Measurements from ENCODE around the gene DCC. TPM values are rescaled to one million over a fixed set of nuclear protein-coding genes. Genes with fewer than 3 reads are reported as not detected.

DCC gene
- total and polyA plus RNA-seq, 2 donors from 2014 or later, result 3.9 TPM; not detected in 1

DNA sequence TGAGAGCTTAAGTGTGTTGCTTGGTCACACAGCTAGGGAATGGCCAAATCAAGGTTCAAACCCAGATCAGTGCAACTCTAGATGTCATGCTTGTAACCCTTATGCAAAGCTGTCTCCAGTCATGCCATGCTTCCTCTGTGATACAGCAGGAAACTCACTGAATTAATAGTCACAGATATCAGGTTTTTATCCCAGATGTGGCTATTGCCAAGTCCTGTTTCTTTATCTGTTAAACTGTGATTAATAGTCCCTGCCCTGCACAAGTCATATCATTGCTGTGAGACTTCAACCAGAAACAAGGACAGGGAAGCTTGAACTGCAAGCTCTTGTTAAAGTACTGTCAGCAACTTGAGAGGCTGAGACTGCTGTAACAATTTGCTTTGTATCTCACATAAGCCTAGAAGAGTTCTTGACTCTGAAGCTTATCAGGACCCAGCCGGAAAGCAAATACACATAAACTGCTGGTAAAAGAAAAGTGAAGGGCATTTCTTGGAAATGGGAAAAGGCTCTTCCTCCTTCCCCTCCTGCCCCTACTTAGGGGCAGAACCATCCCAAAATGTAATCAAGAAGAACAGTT, 609.0 kb downstream of the DCC start:
- Histone ChIP-seq H3K4me1 (ENCODE audit: control insufficient read depth in 2 of 3, insufficient read depth in 2 of 3, low read depth in 1 of 3, low read length in 3 of 3) (peaks cover 0 to 2% (median 0%) of the 10 kb centered on the region in 3 donors), H3K4me3 (ENCODE audit: low read length in 3 of 3) (no peak overlapping the region), H3K36me3 (ENCODE audit: control insufficient read depth in 2 of 3, insufficient read depth in 3 of 3, low read length in 3 of 3) (no peaks in the 10 kb centered on the region), H3K27me3 (ENCODE audit: control insufficient read depth, insufficient read depth, low read length) (no peaks in the 10 kb centered on the region), H3K9me3 (ENCODE audit: control insufficient read depth in 2 of 3, insufficient read depth in 1 of 3, low read length in 3 of 3) (no peaks in the 10 kb centered on the region), H3K27ac (ENCODE audit: low read depth in 2 of 2, low read length in 2 of 2) (no peak overlapping the region), H3K9ac (ENCODE audit: low read length in 3 of 3) (no peak overlapping the region)
- intact Hi-C loops (cut with DNase I), result no loop called here
- FAIRE-seq (no peak), DNase-seq (peak in 3 of 5 donors; percentile 12 to 54 (median 47))
- TF ChIP-seq CTCF (IDR thresholded peaks at IDR 0.05; ENCODE audit: borderline replicate concordance, extremely low read depth, insufficient read depth), result no peak

- H3K27me3 ChIP-seq (ENCODE audit: control insufficient read depth, insufficient read depth, low read length), result no peaks in the 10 kb centered on the region
- no peak overlapping the region for H3K9ac ChIP-seq (ENCODE audit: low read length in 3 of 3)
- H3K9me3 ChIP-seq (ENCODE audit: control insufficient read depth in 2 of 3, insufficient read depth in 1 of 3, low read length in 3 of 3), result no peaks in the 10 kb centered on the region
- no peaks in the 10 kb centered on the region for H3K36me3 ChIP-seq (ENCODE audit: control insufficient read depth in 2 of 3, insufficient read depth in 3 of 3, low read length in 3 of 3)
- FAIRE-seq (no peak), DNase-seq (no peak)
- H3K27ac ChIP-seq (ENCODE audit: low read depth in 2 of 2, low read length in 2 of 2), result no peak overlapping the region
- H3K4me1 ChIP-seq (ENCODE audit: control insufficient read depth in 2 of 3, insufficient read depth in 2 of 3, low read depth in 1 of 3, low read length in 3 of 3), result peaks cover 0 to 2% (median 0%) of the 10 kb centered on the region in 3 donors
- no peak overlapping the region for H3K4me3 ChIP-seq (ENCODE audit: low read length in 3 of 3)
- intact Hi-C loops (cut with DNase I), result no loop called here
- TF ChIP-seq CTCF (IDR thresholded peaks at IDR 0.05; ENCODE audit: borderline replicate concordance, extremely low read depth, insufficient read depth), result no peak
These were observed 610.2 kb downstream of the DCC start for GRCh38 chr18:52950155-52950554.

- Histone ChIP-seq H3K4me3 (ENCODE audit: low read length in 3 of 3) (no peak overlapping the region), H3K9me3 (ENCODE audit: control insufficient read depth in 2 of 3, insufficient read depth in 1 of 3, low read length in 3 of 3) (no peaks in the 10 kb centered on the region), H3K36me3 (ENCODE audit: control insufficient read depth in 2 of 3, insufficient read depth in 3 of 3, low read length in 3 of 3) (no peaks in the 10 kb centered on the region), H3K27ac (ENCODE audit: low read depth in 2 of 2, low read length in 2 of 2) (no peak overlapping the region), H3K27me3 (ENCODE audit: control insufficient read depth, insufficient read depth, low read length) (no peaks in the 10 kb centered on the region), H3K9ac (ENCODE audit: low read length in 3 of 3) (no peak overlapping the region), H3K4me1 (ENCODE audit: control insufficient read depth in 2 of 3, insufficient read depth in 2 of 3, low read depth in 1 of 3, low read length in 3 of 3) (no peaks in the 10 kb centered on the region)
- intact Hi-C loops (cut with DNase I), result no loop called here
- no peak for FAIRE-seq
- no peak for DNase-seq
- no peak for TF ChIP-seq CTCF (IDR thresholded peaks at IDR 0.05; ENCODE audit: borderline replicate concordance, extremely low read depth, insufficient read depth)
These were observed 613.4 kb downstream of the DCC start for GRCh38 chr18:52953387-52953786.

- H3K4me3 ChIP-seq (ENCODE audit: low read length in 3 of 3), result no peak overlapping the region
- H3K4me1 ChIP-seq (ENCODE audit: control insufficient read depth in 2 of 3, insufficient read depth in 2 of 3, low read depth in 1 of 3, low read length in 3 of 3), result no peaks in the 10 kb centered on the region
- no peak for TF ChIP-seq CTCF (IDR thresholded peaks at IDR 0.05; ENCODE audit: borderline replicate concordance, extremely low read depth, insufficient read depth)
- no peak for FAIRE-seq
- H3K27ac ChIP-seq (ENCODE audit: low read depth in 2 of 2, low read length in 2 of 2), result no peak overlapping the region
- no peak for DNase-seq
- no peaks in the 10 kb centered on the region for H3K9me3 ChIP-seq (ENCODE audit: control insufficient read depth in 2 of 3, insufficient read depth in 1 of 3, low read length in 3 of 3)
- H3K36me3 ChIP-seq (ENCODE audit: control insufficient read depth in 2 of 3, insufficient read depth in 3 of 3, low read length in 3 of 3), result no peaks in the 10 kb centered on the region
- intact Hi-C loops (cut with DNase I), result no loop called here
- no peaks in the 10 kb centered on the region for H3K27me3 ChIP-seq (ENCODE audit: control insufficient read depth, insufficient read depth, low read length)
- no peak overlapping the region for H3K9ac ChIP-seq (ENCODE audit: low read length in 3 of 3)
These were observed 623.5 kb downstream of the DCC start for GRCh38 chr18:52963481-52963880.

All from kidney (tissue), 14 donors.